ENCODE data around the gene VCAM1.

DNA sequence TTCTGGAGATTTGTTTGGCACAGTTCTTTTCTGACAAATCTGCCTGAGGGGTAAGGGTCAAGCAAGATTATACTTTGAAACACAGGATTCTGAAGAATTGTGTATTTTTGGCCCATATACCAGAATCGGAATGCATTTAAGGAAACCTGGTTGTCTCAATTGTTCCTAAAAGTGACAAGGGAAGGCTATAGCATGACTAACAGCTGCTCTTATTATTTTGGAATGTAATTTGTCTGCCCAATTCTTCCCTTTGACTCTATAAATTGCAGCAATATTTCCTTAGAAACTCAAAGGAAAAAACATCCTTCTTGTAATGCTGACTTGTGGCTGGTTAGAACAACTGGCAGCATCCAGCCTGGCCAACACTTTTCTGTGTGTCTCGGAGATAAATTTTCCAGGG, 15.8 kb upstream of the VCAM1 start:
- TF ChIP-seq, protein P1, sequence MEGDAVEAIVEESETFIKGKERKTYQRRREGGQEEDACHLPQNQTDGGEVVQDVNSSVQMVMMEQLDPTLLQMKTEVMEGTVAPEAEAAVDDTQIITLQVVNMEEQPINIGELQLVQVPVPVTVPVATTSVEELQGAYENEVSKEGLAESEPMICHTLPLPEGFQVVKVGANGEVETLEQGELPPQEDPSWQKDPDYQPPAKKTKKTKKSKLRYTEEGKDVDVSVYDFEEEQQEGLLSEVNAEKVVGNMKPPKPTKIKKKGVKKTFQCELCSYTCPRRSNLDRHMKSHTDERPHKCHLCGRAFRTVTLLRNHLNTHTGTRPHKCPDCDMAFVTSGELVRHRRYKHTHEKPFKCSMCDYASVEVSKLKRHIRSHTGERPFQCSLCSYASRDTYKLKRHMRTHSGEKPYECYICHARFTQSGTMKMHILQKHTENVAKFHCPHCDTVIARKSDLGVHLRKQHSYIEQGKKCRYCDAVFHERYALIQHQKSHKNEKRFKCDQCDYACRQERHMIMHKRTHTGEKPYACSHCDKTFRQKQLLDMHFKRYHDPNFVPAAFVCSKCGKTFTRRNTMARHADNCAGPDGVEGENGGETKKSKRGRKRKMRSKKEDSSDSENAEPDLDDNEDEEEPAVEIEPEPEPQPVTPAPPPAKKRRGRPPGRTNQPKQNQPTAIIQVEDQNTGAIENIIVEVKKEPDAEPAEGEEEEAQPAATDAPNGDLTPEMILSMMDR (conservative IDR thresholded peaks at IDR 0.05; ENCODE audit: low read depth, low read length): no peak
- TF ChIP-seq EZH2 (IDR thresholded peaks at IDR 0.05; ENCODE audit: borderline replicate concordance, low read depth, low read length, poor library complexity, severe bottlenecking): no peak
